Spleen (tissue), 11 donors: ENCODE results near the gene CCL16. TPM values are rescaled to one million over a fixed set of nuclear protein-coding genes. Genes with fewer than 3 reads are reported as not detected.
A peak's percentile ranks its signal among the peaks of the same experiment; 100 is the strongest.

Experiments
- DNase-seq: peaks from one replicate; pipeline ENCODE4 v3.0.0-alpha.2; 2020
- H3K27ac ChIP-seq, 8 donors: fragments of 200-600 bp; sonication (generic) in 7 of 8; 1 replicate in 4 of 8; 2 replicates in 4 of 8; pipeline versions ENCODE4 v1.5.0 to v1.8.0; 2016 to 2021; ENCODE audit warnings: inconsistent platforms in 4 of 8, mild to moderate bottlenecking in 4 of 8, moderate library complexity in 1 of 8
- H3K27me3 ChIP-seq, 7 donors: fragments of 200-600 bp; sonication (generic) in 6 of 7; replicated peaks in 1 of 7; 1 replicate in 4 of 7; 2 replicates in 3 of 7; pipeline versions ENCODE4 v1.5.0 to v1.8.0; 2016 to 2021; ENCODE audit warnings: inconsistent platforms in 3 of 7, mild to moderate bottlenecking in 1 of 7
- H3K36me3 ChIP-seq, 6 donors: fragments of 200-600 bp; sonication (generic) in 5 of 6; 1 replicate in 4 of 6; 2 replicates in 2 of 6; pipeline versions ENCODE4 v1.5.0 to v1.8.0; 2016 to 2021; ENCODE audit warnings: inconsistent platforms in 2 of 6
- H3K4me1 ChIP-seq, 6 donors: fragments of 200-600 bp; sonication (generic) in 5 of 6; 1 replicate in 3 of 6; 2 replicates in 3 of 6; pipeline versions ENCODE4 v1.5.0 to v1.8.0; 2016 to 2021; ENCODE audit warnings: inconsistent platforms in 3 of 6
- H3K4me3 ChIP-seq, 8 donors: fragments of 200-600 bp; sonication (generic) in 7 of 8; 1 replicate in 4 of 8; 2 replicates in 4 of 8; pipeline versions ENCODE4 v1.5.0 to v1.8.0; 2016 to 2021; ENCODE audit warnings: inconsistent platforms in 4 of 8, mild to moderate bottlenecking in 4 of 8, moderate library complexity in 2 of 8
- H3K9me3 ChIP-seq, 8 donors: fragments of 200-600 bp; sonication (generic) in 7 of 8; 1 replicate in 4 of 8; 2 replicates in 4 of 8; pipeline versions ENCODE4 v1.5.0 to v1.8.0; 2016 to 2021; ENCODE audit warnings: inconsistent platforms in 4 of 8
- CTCF ChIP-seq, 11 experiments: fragments of 200-600 bp in 7 of 11; fragments of 450-650 bp in 4 of 11; sonication (generic) in 4 of 11; IDR thresholded peaks in 8 of 11; conservative IDR thresholded peaks in 3 of 11; 1 replicate in 7 of 11; 2 replicates in 4 of 11; pipeline versions ENCODE4 v1.4.0 to v1.8.0; 2016 to 2021; ENCODE audit warnings: antibody characterized with exemption in 11 of 11, inconsistent platforms in 4 of 11, mild to moderate bottlenecking in 1 of 11
- POLR2A ChIP-seq, 3 donors: fragments of 450-650 bp; IDR thresholded peaks; one replicate each; pipeline ENCODE4 v1.5.1; 2017; ENCODE audit warnings: antibody characterized with exemption in 3 of 3, mild to moderate bottlenecking in 1 of 3
- POLR2AphosphoS5 ChIP-seq, 3 donors: sonication (generic); formaldehyde crosslinking; IDR thresholded peaks; one replicate each; pipeline ENCODE4 v1.5.1; 2017; ENCODE audit warnings: antibody characterized with exemption in 3 of 3
- WGBS, 5 donors: extraction: QIAGEN DNeasy Blood & Tissue Kit in 3 of 5; methylation state at CpG; one replicate each; pipeline versions ENCODE4 v1.1.5 to v1.1.7; 2013 to 2018; 5-methylcytosine and 5-hydroxymethylcytosine counted together
- intact Hi-C: fragments of 100-400 bp; cut with DNase I; formaldehyde crosslinking; loops from one replicate; pipeline ENCODE4 v1.15.0; 2023; ENCODE audit warnings: low total_unique reads
- polyA plus RNA-seq, 3 donors: library from polyadenylated mRNA; stranded (reverse); fragments of 200-250 nt; gene quantifications; one replicate each; pipeline ENCODE4 v1.2.1, GENCODE V29; 2013
- total RNA-seq, 7 donors: library from RNA; depleted of rRNA in 3 of 7; stranded (reverse); fragments of >200 nt in 3 of 7; fragmentation: NEBNext Ultra II Directional in 4 of 7; extraction: Animal tissue kit (Norgen Biotek cat#: 25700) in 4 of 7; gene quantifications; one replicate each; pipeline versions ENCODE4 v1.1.0 to v1.2.1, GENCODE V29; 2016 to 2021
- donor health status: healthy with polysubstance abuse.
- donor health status: DM: no; HTN: no; CAD: no; lungs with moderate emphysema.
- donor health status: DM: no; HTN: no; CAD: no.
- donor health status: Bipolar disorder and iron deficiency.
- donor health status: healthy.
- donor health status: DM: no; HTN: no; CAD: no.
- donor health status: DM: yes; HTN: yes; CAD: no.

Gene CCL16
- total and polyA plus RNA-seq, 10 donors = 0.27 to 8.4 (median 1.7) TPM

- no peaks in the 10 kb centered on the region for H3K36me3 ChIP-seq
- peaks cover 4 to 15% (median 13%) of the 10 kb centered on the region in 6 donors for H3K4me1 ChIP-seq
- no peak for DNase-seq
- no peak overlapping the region for H3K27ac ChIP-seq
- no peak for TF ChIP-seq POLR2A (IDR thresholded peaks at IDR 0.05)
- TF ChIP-seq POLR2AphosphoS5 (IDR thresholded peaks at IDR 0.05) = no peak
- peaks cover 0 to 11% (median 0%) of the 10 kb centered on the region in 7 donors for H3K27me3 ChIP-seq
- intact Hi-C loops = no loop called here
- 86 to 94% (median 91%) methylated on average over 10 of the region's 10 CpGs for WGBS, 5 donors
- no peak overlapping the region for H3K4me3 ChIP-seq
- no peaks in the 10 kb centered on the region for H3K9me3 ChIP-seq
These were observed 46.5 kb downstream of the CCL16 start for GRCh38 chr17:35934760-35935159.

- peaks cover 4 to 20% (median 14%) of the 10 kb centered on the region in 6 donors for H3K4me1 ChIP-seq
- no peaks in the 10 kb centered on the region for H3K36me3 ChIP-seq
- peak overlapping the region in 1 of 8 donors; percentile 11 for H3K27ac ChIP-seq
- no peak overlapping the region for H3K4me3 ChIP-seq
- TF ChIP-seq POLR2A (IDR thresholded peaks at IDR 0.05) (no peak), POLR2AphosphoS5 (IDR thresholded peaks at IDR 0.05) (no peak), CTCF (IDR thresholded peaks at IDR 0.05 in 8 of 11, conservative IDR thresholded peaks at IDR 0.05 in 3 of 11) (no peak)
- DNase-seq = no peak
- intact Hi-C loops = no loop called here
- no peaks in the 10 kb centered on the region for H3K9me3 ChIP-seq
- H3K27me3 ChIP-seq = peaks cover 0 to 26% (median 0%) of the 10 kb centered on the region in 7 donors
These were observed 48.7 kb downstream of the CCL16 start for GRCh38 chr17:35932586-35932985.

- peaks cover 0 to 26% (median 0%) of the 10 kb centered on the region in 7 donors for H3K27me3 ChIP-seq
- 87 to 89% (median 88%) methylated on average over 6 of the region's 6 CpGs for WGBS, 5 donors
- H3K36me3 ChIP-seq = no peaks in the 10 kb centered on the region
- no peak for TF ChIP-seq POLR2AphosphoS5 (IDR thresholded peaks at IDR 0.05)
- no peak for TF ChIP-seq CTCF (IDR thresholded peaks at IDR 0.05 in 8 of 11, conservative IDR thresholded peaks at IDR 0.05 in 3 of 11)
- no peak for TF ChIP-seq POLR2A (IDR thresholded peaks at IDR 0.05)
- intact Hi-C loops = no loop called here
- H3K4me3 ChIP-seq = no peak overlapping the region
- peak overlapping the region in 1 of 8 donors; percentile 11 for H3K27ac ChIP-seq
- H3K4me1 ChIP-seq = peaks cover 4 to 20% (median 14%) of the 10 kb centered on the region in 6 donors
- no peaks in the 10 kb centered on the region for H3K9me3 ChIP-seq
- no peak for DNase-seq
These were observed 49.4 kb downstream of the CCL16 start for GRCh38 chr17:35931794-35932425.

DNA sequence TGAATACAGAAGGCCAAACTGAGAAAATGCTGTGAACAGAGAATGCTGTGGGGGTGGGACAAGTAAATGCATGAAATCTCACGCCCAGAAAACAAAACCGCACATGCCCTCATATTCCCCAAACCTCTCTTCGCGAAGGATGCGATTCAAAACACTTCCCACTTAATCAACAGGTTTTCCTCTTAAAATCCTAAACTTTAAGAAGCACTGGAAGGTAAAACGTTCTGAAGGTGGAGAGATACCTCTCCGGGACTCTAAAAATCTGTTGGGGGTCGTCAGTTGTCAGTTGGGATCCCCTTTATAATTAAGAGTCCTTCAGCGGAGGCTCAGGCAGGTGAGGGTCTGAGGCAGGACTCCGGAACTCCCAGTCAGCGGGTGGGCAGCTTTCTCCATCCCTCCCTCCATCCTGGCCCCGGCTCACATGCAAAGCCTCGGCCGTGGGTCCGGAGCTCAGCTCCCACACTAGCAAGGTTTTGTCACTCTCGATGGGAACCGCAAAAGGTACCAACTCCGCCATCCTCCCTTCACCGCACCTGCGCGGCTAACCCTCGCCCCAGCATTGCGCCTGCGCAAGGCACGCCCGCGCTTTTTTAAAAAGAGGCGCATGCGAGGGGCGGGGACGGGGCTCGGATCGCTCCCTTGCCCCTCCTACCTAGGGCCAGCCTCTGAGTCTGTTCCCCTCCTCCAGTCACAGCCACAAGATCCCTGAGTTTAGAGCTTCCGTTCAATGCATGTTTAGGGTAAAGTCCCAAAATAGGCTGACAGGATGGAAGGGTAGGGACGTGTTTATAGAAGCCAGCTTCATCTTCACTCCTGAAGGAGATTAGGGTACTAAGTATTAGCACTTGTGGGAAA, 50.9 kb downstream of the CCL16 start, which contains the start of gene RDM1:
RDM1 (minus strand) TSS at position 563 of the 855 bp plus-strand sequence; CDS start at position 517, 46 bp downstream.
- intact Hi-C loops = no loop called here

DNA sequence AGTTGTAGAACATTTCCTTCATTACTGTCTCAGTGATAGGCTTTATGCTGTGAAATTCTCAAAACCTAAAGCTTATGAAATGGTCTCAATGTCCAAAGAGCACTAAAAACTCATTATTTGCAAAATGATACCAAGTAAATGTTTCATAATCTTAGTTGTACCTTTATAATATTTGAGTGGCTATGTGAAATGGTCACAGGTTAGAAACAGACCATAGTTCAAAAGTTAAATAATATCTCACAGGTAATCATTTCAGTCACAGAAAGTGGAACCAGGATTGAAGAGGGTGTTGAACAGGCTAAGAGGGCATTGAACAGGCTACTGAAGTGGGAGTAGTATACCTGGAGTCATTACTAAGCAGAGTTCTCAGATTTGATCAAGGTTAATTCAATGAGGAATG, 53.6 kb downstream of the CCL16 start:
- H3K36me3 ChIP-seq = no peaks in the 10 kb centered on the region
- no peak for DNase-seq
- H3K9me3 ChIP-seq = no peaks in the 10 kb centered on the region
- no peak overlapping the region for H3K4me3 ChIP-seq
- intact Hi-C loops = no loop called here
- peaks cover 0 to 26% (median 0%) of the 10 kb centered on the region in 7 donors for H3K27me3 ChIP-seq
- H3K4me1 ChIP-seq = peaks cover 4 to 28% (median 14%) of the 10 kb centered on the region in 6 donors
- no peak for TF ChIP-seq POLR2AphosphoS5 (IDR thresholded peaks at IDR 0.05)
- no peak for TF ChIP-seq POLR2A (IDR thresholded peaks at IDR 0.05)
- no peak for TF ChIP-seq CTCF (IDR thresholded peaks at IDR 0.05 in 8 of 11, conservative IDR thresholded peaks at IDR 0.05 in 3 of 11)
- H3K27ac ChIP-seq = no peak overlapping the region

More for the DNA sequence above, 50.9 kb downstream of the CCL16 start, which contains the start of gene RDM1:
- 1 to 8% (median 3%) methylated on average over 22 to 35 of the region's 35 CpGs for WGBS, 5 donors
- H3K9me3 ChIP-seq = no peaks in the 10 kb centered on the region
- peak within 1 kb of the TSS; percentile 2 to 72 (median 40) for H3K4me3 ChIP-seq
- peak within 1 kb of the TSS in 3 of 8 donors; percentile 17 to 40 (median 25) for H3K27ac ChIP-seq
- H3K27me3 ChIP-seq = peaks cover 0 to 26% (median 0%) of the 10 kb centered on the region in 7 donors
- TF ChIP-seq POLR2A (IDR thresholded peaks at IDR 0.05) (no peak), POLR2AphosphoS5 (IDR thresholded peaks at IDR 0.05) (peak in 2 of 3 donors; percentile 61 to 64)
- peak; percentile 87 for DNase-seq
- no peaks in the 10 kb centered on the region for H3K36me3 ChIP-seq
- H3K4me1 ChIP-seq = peaks cover 4 to 20% (median 14%) of the 10 kb centered on the region in 6 donors
